ENCODE results near the gene ZNHIT3. TPM values are rescaled to one million over a fixed set of nuclear protein-coding genes. Genes with fewer than 3 reads are reported as not detected.

The ZNHIT3 gene
- total and polyA plus RNA-seq, 2 of the 13 experiments (the other 11 are each of a cell fraction or from before 2014, with no cell fraction given) = 66.6 to 77.4 TPM

GRCh38 chr17:36486204-36487194, at the start of gene ZNHIT3 (continued):
- TF ChIP-seq ZSCAN5A (CRISPR knock-in tag; IDR thresholded peaks at IDR 0.05; ENCODE audit: borderline replicate concordance) (peak; percentile 82), ZNF773 (CRISPR knock-in tag; IDR thresholded peaks at IDR 0.05; ENCODE audit: borderline replicate concordance) (no peak), TCF7 (IDR thresholded peaks at IDR 0.05; ENCODE audit: low read depth) (no peak), IRX3 (CRISPR knock-in tag; IDR thresholded peaks at IDR 0.05; ENCODE audit: borderline replicate concordance, low read depth) (peak; percentile 45; the same call in 1 of the 2 replicates), NFIC (IDR thresholded peaks at IDR 0.05; ENCODE audit: low read length) (no peak), GFI1 (CRISPR knock-in tag; IDR thresholded peaks at IDR 0.05; ENCODE audit: borderline replicate concordance) (0 out of 2 replicates have a peak, but pooled peaks have one; percentile 28), ZNF839 (CRISPR knock-in tag; IDR thresholded peaks at IDR 0.05; ENCODE audit: borderline replicate concordance) (no peak), TRIM24 (CRISPR knock-in tag; IDR thresholded peaks at IDR 0.05) (no peak), KAT2B (IDR thresholded peaks at IDR 0.05; ENCODE audit: borderline replicate concordance, low read depth, low read length) (no peak), ZNF678 (CRISPR knock-in tag; IDR thresholded peaks at IDR 0.05) (0 out of 2 replicates have a peak, but pooled peaks have one; percentile 10), STAT6 (CRISPR knock-in tag; IDR thresholded peaks at IDR 0.05; ENCODE audit: borderline replicate concordance) (no peak), KDM5B (CRISPR knock-in tag; IDR thresholded peaks at IDR 0.05; ENCODE audit: borderline replicate concordance) (peak; percentile 89), EHMT2 (IDR thresholded peaks at IDR 0.05; ENCODE audit: borderline replicate concordance, low read depth, low read length) (no peak), IRF9 (CRISPR knock-in tag; IDR thresholded peaks at IDR 0.05; ENCODE audit: borderline replicate concordance) (peak; percentile 87), ZNF558 (CRISPR knock-in tag; IDR thresholded peaks at IDR 0.05; ENCODE audit: borderline replicate concordance) (no peak), SMAD1 (CRISPR knock-in tag; IDR thresholded peaks at IDR 0.05; ENCODE audit: borderline replicate concordance, low read depth) (no peak), RFX5 (IDR thresholded peaks at IDR 0.05; ENCODE audit: low read depth, low read length) (no peak; the same call in 1 of the 2 replicates), ATM (IDR thresholded peaks at IDR 0.05; ENCODE audit: borderline replicate concordance) (no peak), HDAC2 (CRISPR knock-in tag; IDR thresholded peaks at IDR 0.05) (peak; percentile 62; the same call in 1 of the 2 replicates), NFYC (CRISPR knock-in tag; IDR thresholded peaks at IDR 0.05) (peak; percentile 94), ZNF468 (CRISPR knock-in tag; IDR thresholded peaks at IDR 0.05) (no peak), ZNF556 (CRISPR knock-in tag; IDR thresholded peaks at IDR 0.05; ENCODE audit: borderline replicate concordance) (no peak; the same call in 1 of the 2 replicates), ZIK1 (CRISPR knock-in tag; IDR thresholded peaks at IDR 0.05; ENCODE audit: borderline replicate concordance, low read depth) (0 out of 2 replicates have a peak, but pooled peaks have one; percentile 70)
